ENCODE results near the gene PLCXD1.

DNA sequence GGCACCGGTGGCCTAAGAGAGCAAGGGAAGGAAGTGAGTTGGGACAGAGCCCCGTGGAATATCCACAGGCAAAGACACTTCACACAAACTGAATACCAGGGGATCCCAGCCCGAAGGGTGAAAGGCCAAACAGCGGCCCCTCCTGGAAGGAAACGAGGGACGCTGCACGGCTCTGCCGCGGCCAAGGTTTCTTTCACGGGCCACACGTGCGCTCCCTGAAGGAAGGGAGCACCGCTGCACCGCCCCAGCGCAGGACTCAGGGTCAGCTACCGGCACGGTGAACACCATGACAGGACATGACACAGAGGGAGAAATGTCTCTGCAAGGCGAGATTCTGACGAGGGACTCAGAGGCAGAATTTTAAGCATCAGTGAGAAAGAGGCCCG lies 69.0 kb downstream of the PLCXD1 start:
- TF ChIP-seq, protein P1, sequence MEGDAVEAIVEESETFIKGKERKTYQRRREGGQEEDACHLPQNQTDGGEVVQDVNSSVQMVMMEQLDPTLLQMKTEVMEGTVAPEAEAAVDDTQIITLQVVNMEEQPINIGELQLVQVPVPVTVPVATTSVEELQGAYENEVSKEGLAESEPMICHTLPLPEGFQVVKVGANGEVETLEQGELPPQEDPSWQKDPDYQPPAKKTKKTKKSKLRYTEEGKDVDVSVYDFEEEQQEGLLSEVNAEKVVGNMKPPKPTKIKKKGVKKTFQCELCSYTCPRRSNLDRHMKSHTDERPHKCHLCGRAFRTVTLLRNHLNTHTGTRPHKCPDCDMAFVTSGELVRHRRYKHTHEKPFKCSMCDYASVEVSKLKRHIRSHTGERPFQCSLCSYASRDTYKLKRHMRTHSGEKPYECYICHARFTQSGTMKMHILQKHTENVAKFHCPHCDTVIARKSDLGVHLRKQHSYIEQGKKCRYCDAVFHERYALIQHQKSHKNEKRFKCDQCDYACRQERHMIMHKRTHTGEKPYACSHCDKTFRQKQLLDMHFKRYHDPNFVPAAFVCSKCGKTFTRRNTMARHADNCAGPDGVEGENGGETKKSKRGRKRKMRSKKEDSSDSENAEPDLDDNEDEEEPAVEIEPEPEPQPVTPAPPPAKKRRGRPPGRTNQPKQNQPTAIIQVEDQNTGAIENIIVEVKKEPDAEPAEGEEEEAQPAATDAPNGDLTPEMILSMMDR (IDR thresholded peaks at IDR 0.05): no peak
- no peak for TF ChIP-seq POLR2A (IDR thresholded peaks at IDR 0.05; ENCODE audit: low read depth)
